GM06990 (cell line): ENCODE data around the gene KANSL1.

Experiments used
- DNase-seq: peaks from one replicate; pipeline ENCODE4 v3.0.0-alpha.2; 2011; ENCODE audit not compliant: insufficient read length; ENCODE audit errors: extremely low read depth
- H3K27me3 ChIP-seq: replicated peaks from 2 replicates; pipeline ENCODE4 v1.6.0; 2011; ENCODE audit warnings: low read length; ENCODE audit not compliant: control insufficient read depth, insufficient read depth
- H3K36me3 ChIP-seq: 2 replicates; pipeline ENCODE4 v1.5.1; 2011; ENCODE audit warnings: low read length; ENCODE audit not compliant: control insufficient read depth, insufficient read depth
- H3K4me3 ChIP-seq: replicated peaks from 2 replicates; pipeline ENCODE4 v1.5.1; 2011; ENCODE audit warnings: low read depth, mild to moderate bottlenecking, control low read depth, low read length
- CTCF ChIP-seq: IDR thresholded peaks from 2 replicates; pipeline ENCODE4 v1.5.1; 2011; ENCODE audit warnings: low read length, control low read depth, mild to moderate bottlenecking, inconsistent platforms; ENCODE audit not compliant: insufficient read depth, poor library complexity, severe bottlenecking

KANSL1 gene

DNA sequence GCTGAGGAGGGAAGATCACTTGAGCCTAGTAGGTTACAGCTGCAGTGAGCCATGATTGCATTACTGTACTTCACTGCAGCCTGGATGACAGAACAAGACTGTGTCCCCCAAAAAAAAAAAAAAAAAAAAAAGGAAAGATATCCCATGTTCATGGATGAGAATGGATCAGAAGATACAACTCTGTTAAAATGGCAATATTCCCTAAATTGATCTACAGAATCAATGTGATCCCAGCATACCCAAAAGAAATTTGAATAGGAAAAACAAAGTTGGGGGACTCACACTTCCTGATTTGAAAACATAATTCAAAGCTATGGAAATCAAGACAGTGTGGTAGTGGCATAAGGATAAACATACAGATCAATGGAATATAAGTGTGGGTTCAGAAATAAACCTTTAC is 12.7 kb upstream of the KANSL1 start:
- DNase-seq: no peak
- peaks cover 2% of the 10 kb centered on the region; the same call in 1 of the 2 replicates for H3K36me3 ChIP-seq
- H3K4me3 ChIP-seq: no peak overlapping the region
- TF ChIP-seq CTCF: no peak
- no peaks in the 10 kb centered on the region for H3K27me3 ChIP-seq

- H3K36me3 ChIP-seq: no peaks in the 10 kb centered on the region
- no peak for TF ChIP-seq CTCF
- no peak overlapping the region for H3K4me3 ChIP-seq
- H3K27me3 ChIP-seq: no peaks in the 10 kb centered on the region
- no peak for DNase-seq
Observed at GRCh38 chr17:46202424-46202823, 9.2 kb upstream of the KANSL1 start.

- DNase-seq: no peak
- no peak for TF ChIP-seq CTCF
- H3K27me3 ChIP-seq: no peaks in the 10 kb centered on the region
Observed at GRCh38 chr17:46201491-46201890, 8.3 kb upstream of the KANSL1 start.

DNA sequence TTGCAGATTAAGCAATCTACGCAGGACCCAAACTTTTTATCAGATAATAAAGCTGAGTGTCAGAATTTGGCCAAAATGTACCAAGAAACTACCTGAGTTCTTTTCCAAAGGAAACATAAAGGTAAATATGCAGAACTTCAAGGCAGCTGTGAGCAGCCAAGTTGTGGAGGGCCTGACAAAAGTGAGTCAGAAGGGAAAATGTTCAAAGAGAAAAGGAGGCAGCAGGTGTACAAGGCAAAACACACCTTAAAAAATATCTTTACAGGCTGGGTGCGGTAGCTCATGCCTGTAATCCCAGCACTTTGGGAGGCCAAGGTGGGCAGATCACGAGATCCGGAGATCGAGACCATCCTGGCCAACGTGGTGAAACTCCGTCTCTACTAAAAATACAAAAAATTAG is 7.0 kb upstream of the KANSL1 start:
- no peak for DNase-seq
- TF ChIP-seq CTCF: no peak
- no peaks in the 10 kb centered on the region for H3K36me3 ChIP-seq

More at GRCh38 chr17:46201491-46201890, 8.3 kb upstream of the KANSL1 start:
- H3K36me3 ChIP-seq: no peaks in the 10 kb centered on the region
- H3K4me3 ChIP-seq: no peak overlapping the region

GRCh38 chr17:46199379-46199778 is 6.2 kb upstream of the KANSL1 start:
- Histone ChIP-seq H3K27me3 (no peaks in the 10 kb centered on the region), H3K4me3 (no peak overlapping the region), H3K36me3 (no peaks in the 10 kb centered on the region)
- no peak for DNase-seq
- no peak for TF ChIP-seq CTCF

More for the DNA sequence above, 7.0 kb upstream of the KANSL1 start:
- H3K27me3 ChIP-seq: no peaks in the 10 kb centered on the region
- no peak overlapping the region for H3K4me3 ChIP-seq

DNA sequence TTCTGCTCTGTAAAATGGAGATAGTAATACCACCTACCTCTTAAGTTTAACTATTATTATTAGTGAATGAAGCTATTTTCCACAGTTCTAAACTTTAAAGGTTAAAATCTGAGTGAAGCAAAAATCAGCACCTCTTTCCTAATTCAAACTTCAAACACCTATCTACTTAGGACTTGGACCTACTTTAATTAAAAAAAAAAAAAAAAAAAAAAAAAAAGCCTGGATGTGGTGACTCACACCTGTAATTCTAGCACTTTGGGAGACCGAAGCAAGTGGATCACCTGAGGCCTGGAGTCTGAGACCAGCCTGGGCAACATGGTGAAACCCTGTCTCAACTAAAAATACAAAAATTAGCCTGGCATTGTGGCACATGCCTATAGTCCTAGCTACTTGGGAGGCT is 5.0 kb upstream of the KANSL1 start:
- no peak overlapping the region for H3K4me3 ChIP-seq
- H3K27me3 ChIP-seq: no peaks in the 10 kb centered on the region
- H3K36me3 ChIP-seq: no peaks in the 10 kb centered on the region
- TF ChIP-seq CTCF: no peak
- DNase-seq: no peak
